GM23338 (cell line): ENCODE results near the gene SLC28A1. TPM values are rescaled to one million over a fixed set of nuclear protein-coding genes. Genes with fewer than 3 reads are reported as not detected.
"Not testable (repeated sequence)": the region's sequence is repeated elsewhere in the genome, so short reads cannot be mapped to it uniquely, and the experiment has no call there.

Source experiments
- ATAC-seq: fragments of 200-7000 bp; cut with Tn5 transposase; 3 replicates; pipeline ENCODE4 v1.9.1; 2020
- DNase-seq: peaks from one replicate; pipeline ENCODE4 v3.0.0-alpha.2; 2015; ENCODE audit warnings: low spot score
- H2AFZ ChIP-seq: fragments of 200-600 bp; sonication (generic); 2 replicates; pipeline ENCODE4 v1.8.0; 2016; ENCODE audit warnings: antibody characterized with exemption, mild to moderate bottlenecking, moderate library complexity
- H3F3A ChIP-seq: fragments of 200-600 bp; sonication (generic); replicated peaks from 2 replicates; pipeline ENCODE4 v1.8.0; 2017; ENCODE audit warnings: antibody characterized with exemption, mixed run types, low read depth
- H3K27ac ChIP-seq: fragments of 200-600 bp; sonication (generic); 2 replicates; pipeline ENCODE4 v1.6.1; 2016; ENCODE audit warnings: low read depth
- H3K27me3 ChIP-seq: fragments of 200-600 bp; sonication (generic); 2 replicates; pipeline ENCODE4 v1.8.0; 2016; ENCODE audit warnings: mild to moderate bottlenecking, mixed run types, moderate library complexity; ENCODE audit not compliant: insufficient read depth
- H3K36me3 ChIP-seq: fragments of 200-600 bp; sonication (generic); 2 replicates; pipeline ENCODE4 v1.8.0; 2016; ENCODE audit warnings: mild to moderate bottlenecking; ENCODE audit not compliant: insufficient read depth
- H3K4me1 ChIP-seq: fragments of 200-600 bp; sonication (generic); 2 replicates; pipeline ENCODE4 v1.8.0; 2016; ENCODE audit warnings: mild to moderate bottlenecking, moderate library complexity; ENCODE audit not compliant: insufficient read depth
- H3K4me2 ChIP-seq: fragments of 200-600 bp; sonication (generic); 2 replicates; pipeline ENCODE4 v1.7.1; 2017; ENCODE audit warnings: mixed run types
- H3K4me3 ChIP-seq: fragments of 200-600 bp; sonication (generic); 2 replicates; pipeline ENCODE4 v1.6.1; 2016; ENCODE audit warnings: mixed run types
- H3K79me2 ChIP-seq: fragments of 200-600 bp; sonication (generic); replicated peaks from 2 replicates; pipeline ENCODE4 v1.8.0; 2017; ENCODE audit warnings: mild to moderate bottlenecking; ENCODE audit not compliant: insufficient read depth
- H3K9me2 ChIP-seq: fragments of 200-600 bp; sonication (generic); 2 replicates; pipeline ENCODE4 v1.8.0; 2017; ENCODE audit not compliant: insufficient read depth
- H4K20me1 ChIP-seq: fragments of 200-600 bp; sonication (generic); replicated peaks from 2 replicates; pipeline ENCODE4 v1.8.0; 2017; ENCODE audit warnings: mild to moderate bottlenecking; ENCODE audit not compliant: insufficient read depth
- H3K27ac Mint-ChIP-seq: 2 replicates; pipeline ENCODE4 v1.8.0; 2020; ENCODE audit warnings: inconsistent platforms, mild to moderate bottlenecking, moderate library complexity, mixed read lengths
- H3K27me3 Mint-ChIP-seq: 3 replicates; pipeline ENCODE4 v1.8.0; 2022; ENCODE audit warnings: low read depth, mild to moderate bottlenecking, moderate library complexity, mixed read lengths, inconsistent platforms; ENCODE audit not compliant: insufficient read depth, poor library complexity
- H3K36me3 Mint-ChIP-seq: 3 replicates; pipeline ENCODE4 v1.8.0; 2021; ENCODE audit warnings: low read depth, mild to moderate bottlenecking, inconsistent platforms, moderate library complexity, mixed read lengths
- H3K4me1 Mint-ChIP-seq: 3 replicates; pipeline ENCODE4 v1.8.0; 2020; ENCODE audit warnings: mild to moderate bottlenecking, inconsistent platforms, mixed read lengths
- H3K4me3 Mint-ChIP-seq: 3 replicates; pipeline ENCODE4 v1.8.0; 2021; ENCODE audit warnings: moderate library complexity, mild to moderate bottlenecking, inconsistent platforms, mixed read lengths
- H3K9me3 Mint-ChIP-seq: 3 replicates; pipeline ENCODE4 v1.8.0; 2020; ENCODE audit warnings: moderate library complexity, mild to moderate bottlenecking, inconsistent platforms, mixed read lengths
- EZH2 ChIP-seq: fragments of 200-600 bp; sonication (generic); IDR thresholded peaks from one replicate; pipeline ENCODE4 v1.8.0; 2017; ENCODE audit warnings: antibody characterized with exemption, mild to moderate bottlenecking, low read depth; ENCODE audit not compliant: unreplicated experiment
- STAT1 ChIP-seq: IDR thresholded peaks from one replicate; pipeline ENCODE4 v1.6.1; 2016; ENCODE audit warnings: antibody characterized with exemption; ENCODE audit not compliant: unreplicated experiment
- ZNF331 ChIP-seq: fragments of 250-450 bp; sonication (Bioruptor Pico); IDR thresholded peaks from 2 replicates; pipeline ENCODE4 v1.5.0; 2020; ENCODE audit warnings: low read depth, mild to moderate bottlenecking, moderate library complexity
- polyA plus RNA-seq: library from polyadenylated mRNA; unstranded; fragments of >200 nt; fragmentation: Nextera tagmentation; extraction: Ambion mirVana; gene quantifications from 2 replicates; pipeline ENCODE4 v1.2.1, GENCODE V29; 2016
- total RNA-seq: library from RNA; depleted of rRNA; stranded (reverse); fragments of >200 nt; shearing (Covaris generic); gene quantifications from 2 replicates; pipeline ENCODE4 v1.2.3, GENCODE V29; 2014
- TF ChIP-seq, protein P1 (sequence below): fragments of 250-450 bp; sonication (Bioruptor Pico); IDR thresholded peaks from 2 replicates; pipeline ENCODE4 v1.5.0; 2020; ENCODE audit warnings: mild to moderate bottlenecking, moderate library complexity

Gene SLC28A1
- total and polyA plus RNA-seq, 2 experiments from 2014 or later: not detected

DNA sequence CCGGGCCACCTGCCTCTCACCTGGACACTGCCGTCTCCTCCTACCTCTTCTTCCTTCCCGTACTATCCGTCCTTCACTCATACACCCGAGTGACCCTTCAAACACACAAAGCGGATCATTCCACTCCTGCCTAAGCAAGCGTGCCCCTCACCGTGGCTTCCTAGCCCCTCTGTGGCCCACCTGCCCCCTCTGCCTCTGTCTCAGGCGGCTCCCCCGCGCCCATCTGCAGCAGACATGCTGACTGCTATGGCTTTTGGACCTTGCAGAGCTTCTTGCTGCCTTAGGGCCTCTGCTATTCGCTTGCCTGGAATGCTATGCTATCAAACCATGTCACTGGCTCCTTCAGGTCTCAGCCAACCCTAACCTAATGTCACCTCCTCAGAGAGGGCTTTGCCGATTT, 38.1 kb downstream of the SLC28A1 start (continued):
- TF ChIP-seq EZH2: no peak
- no peak for TF ChIP-seq STAT1
- TF ChIP-seq ZNF331 (CRISPR knock-in tag): no peak

DNA sequence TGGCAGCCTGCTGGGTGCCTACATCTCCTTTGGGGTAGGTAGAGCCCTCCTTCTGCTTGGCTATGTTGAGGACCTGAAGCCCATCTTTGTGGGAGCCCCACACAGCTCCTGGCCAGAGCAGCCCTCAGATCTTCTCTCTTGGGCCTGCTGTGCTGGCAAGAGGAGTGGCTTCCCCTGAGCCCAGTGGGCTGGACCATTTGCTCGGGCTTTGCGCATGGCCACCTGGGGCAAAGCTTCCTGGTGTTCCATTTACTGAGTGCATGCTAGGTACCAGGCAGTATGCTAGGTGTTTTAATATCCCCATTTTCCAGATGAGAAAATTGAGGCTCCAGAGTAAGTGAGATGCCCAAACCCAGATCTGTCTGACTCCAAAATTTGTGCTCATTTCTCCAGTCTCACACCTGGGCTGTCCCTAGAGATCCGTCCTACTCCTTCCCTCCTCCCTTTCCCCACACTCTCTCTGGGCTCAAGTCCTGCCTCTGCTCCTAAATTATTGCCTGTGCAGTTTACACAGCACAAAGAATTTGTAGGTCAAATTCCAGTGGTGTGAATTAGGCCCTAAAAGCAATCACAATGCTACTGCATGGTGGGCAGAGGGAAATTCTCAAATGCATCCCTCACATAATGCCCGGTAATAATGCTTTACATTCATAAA, 39.7 kb downstream of the SLC28A1 start:
- TF ChIP-seq, protein P1, sequence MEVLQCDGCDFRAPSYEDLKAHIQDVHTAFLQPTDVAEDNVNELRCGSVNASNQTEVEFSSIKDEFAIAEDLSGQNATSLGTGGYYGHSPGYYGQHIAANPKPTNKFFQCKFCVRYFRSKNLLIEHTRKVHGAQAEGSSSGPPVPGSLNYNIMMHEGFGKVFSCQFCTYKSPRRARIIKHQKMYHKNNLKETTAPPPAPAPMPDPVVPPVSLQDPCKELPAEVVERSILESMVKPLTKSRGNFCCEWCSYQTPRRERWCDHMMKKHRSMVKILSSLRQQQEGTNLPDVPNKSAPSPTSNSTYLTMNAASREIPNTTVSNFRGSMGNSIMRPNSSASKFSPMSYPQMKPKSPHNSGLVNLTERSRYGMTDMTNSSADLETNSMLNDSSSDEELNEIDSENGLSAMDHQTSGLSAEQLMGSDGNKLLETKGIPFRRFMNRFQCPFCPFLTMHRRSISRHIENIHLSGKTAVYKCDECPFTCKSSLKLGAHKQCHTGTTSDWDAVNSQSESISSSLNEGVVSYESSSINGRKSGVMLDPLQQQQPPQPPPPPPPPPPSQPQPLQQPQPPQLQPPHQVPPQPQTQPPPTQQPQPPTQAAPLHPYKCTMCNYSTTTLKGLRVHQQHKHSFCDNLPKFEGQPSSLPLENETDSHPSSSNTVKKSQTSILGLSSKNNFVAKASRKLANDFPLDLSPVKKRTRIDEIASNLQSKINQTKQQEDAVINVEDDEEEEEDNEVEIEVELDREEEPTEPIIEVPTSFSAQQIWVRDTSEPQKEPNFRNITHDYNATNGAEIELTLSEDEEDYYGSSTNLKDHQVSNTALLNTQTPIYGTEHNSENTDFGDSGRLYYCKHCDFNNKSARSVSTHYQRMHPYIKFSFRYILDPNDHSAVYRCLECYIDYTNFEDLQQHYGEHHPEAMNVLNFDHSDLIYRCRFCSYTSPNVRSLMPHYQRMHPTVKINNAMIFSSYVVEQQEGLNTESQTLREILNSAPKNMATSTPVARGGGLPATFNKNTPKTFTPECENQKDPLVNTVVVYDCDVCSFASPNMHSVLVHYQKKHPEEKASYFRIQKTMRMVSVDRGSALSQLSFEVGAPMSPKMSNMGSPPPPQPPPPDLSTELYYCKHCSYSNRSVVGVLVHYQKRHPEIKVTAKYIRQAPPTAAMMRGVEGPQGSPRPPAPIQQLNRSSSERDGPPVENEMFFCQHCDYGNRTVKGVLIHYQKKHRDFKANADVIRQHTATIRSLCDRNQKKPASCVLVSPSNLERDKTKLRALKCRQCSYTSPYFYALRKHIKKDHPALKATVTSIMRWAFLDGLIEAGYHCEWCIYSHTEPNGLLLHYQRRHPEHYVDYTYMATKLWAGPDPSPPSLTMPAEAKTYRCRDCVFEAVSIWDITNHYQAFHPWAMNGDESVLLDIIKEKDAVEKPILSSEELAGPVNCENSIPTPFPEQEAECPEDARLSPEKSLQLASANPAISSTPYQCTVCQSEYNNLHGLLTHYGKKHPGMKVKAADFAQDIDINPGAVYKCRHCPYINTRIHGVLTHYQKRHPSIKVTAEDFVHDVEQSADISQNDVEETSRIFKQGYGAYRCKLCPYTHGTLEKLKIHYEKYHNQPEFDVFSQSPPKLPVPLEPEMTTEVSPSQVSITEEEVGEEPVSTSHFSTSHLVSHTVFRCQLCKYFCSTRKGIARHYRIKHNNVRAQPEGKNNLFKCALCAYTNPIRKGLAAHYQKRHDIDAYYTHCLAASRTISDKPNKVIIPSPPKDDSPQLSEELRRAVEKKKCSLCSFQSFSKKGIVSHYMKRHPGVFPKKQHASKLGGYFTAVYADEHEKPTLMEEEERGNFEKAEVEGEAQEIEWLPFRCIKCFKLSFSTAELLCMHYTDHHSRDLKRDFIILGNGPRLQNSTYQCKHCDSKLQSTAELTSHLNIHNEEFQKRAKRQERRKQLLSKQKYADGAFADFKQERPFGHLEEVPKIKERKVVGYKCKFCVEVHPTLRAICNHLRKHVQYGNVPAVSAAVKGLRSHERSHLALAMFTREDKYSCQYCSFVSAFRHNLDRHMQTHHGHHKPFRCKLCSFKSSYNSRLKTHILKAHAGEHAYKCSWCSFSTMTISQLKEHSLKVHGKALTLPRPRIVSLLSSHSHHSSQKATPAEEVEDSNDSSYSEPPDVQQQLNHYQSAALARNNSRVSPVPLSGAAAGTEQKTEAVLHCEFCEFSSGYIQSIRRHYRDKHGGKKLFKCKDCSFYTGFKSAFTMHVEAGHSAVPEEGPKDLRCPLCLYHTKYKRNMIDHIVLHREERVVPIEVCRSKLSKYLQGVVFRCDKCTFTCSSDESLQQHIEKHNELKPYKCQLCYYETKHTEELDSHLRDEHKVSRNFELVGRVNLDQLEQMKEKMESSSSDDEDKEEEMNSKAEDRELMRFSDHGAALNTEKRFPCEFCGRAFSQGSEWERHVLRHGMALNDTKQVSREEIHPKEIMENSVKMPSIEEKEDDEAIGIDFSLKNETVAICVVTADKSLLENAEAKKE (CRISPR knock-in tag): no peak
- no peak overlapping the region for H3K4me2 ChIP-seq
- Mint-ChIP-seq H3K27me3 (peaks cover 2% of the 10 kb centered on the region), H3K36me3 (no peaks in the 10 kb centered on the region), H3K9me3 (no peaks in the 10 kb centered on the region), H3K27ac (no peak overlapping the region), H3K4me3 (no peak overlapping the region), H3K4me1 (peaks cover 12% of the 10 kb centered on the region)
- no peak overlapping the region for H2AFZ ChIP-seq
- no peaks in the 10 kb centered on the region; the same call in 1 of the 2 replicates for H3K4me1 ChIP-seq
- no peaks in the 10 kb centered on the region for H3F3A ChIP-seq
- no peaks in the 10 kb centered on the region for H3K79me2 ChIP-seq
- no peaks in the 10 kb centered on the region for H3K9me2 ChIP-seq
- no peak overlapping the region for H3K27ac ChIP-seq
- H3K27me3 ChIP-seq: no peaks in the 10 kb centered on the region
- no peaks in the 10 kb centered on the region for H4K20me1 ChIP-seq
- H3K4me3 ChIP-seq: no peak overlapping the region
- H3K36me3 ChIP-seq: no peaks in the 10 kb centered on the region
- no peak for DNase-seq
- no peak for ATAC-seq

DNA sequence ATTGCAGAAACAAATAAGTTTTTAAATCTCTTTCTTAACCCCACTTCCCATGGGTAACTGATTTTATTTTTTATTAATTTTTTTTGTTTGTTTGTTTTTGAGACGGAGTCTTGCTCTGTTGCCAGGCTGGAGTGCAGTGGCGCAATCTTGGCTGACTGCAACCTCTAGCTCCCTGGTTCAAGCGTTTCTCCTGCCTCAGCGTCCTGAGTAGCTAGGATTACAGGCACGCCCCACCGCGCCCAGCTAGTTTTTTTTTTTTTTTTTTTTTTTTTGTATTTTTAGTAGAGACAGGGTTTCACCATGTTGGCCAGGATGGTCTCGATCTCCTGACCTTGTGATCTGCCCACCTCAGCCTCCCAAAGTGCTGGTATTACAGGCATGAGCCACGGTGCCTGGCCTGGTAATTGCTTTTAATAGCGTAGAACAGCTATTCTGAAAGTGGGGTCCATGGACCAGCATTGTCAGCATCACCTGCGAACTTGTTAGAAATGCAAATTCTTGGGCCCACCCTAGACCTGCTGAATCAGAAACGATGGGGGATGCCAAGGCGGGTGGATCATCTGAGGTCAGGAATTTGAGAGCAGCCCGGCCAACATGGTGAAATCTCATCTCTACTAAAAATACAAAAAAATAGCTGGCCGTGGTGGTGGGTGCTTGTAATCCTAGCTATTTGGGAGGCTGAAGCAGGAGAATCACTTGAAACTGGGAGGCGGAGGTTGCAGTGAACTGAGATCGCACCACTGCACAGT, 40.5 kb downstream of the SLC28A1 start:
- peaks cover 12% of the 10 kb centered on the region for H3K4me1 Mint-ChIP-seq
- not testable (repeated sequence) for ATAC-seq, H3K4me2 ChIP-seq, H3K36me3 ChIP-seq, H3K9me2 ChIP-seq, H3K27me3 ChIP-seq, DNase-seq, H3K4me3 Mint-ChIP-seq, H3K79me2 ChIP-seq, H2AFZ ChIP-seq, H3K4me1 ChIP-seq, H4K20me1 ChIP-seq, H3K27ac Mint-ChIP-seq, H3K4me3 ChIP-seq, H3F3A ChIP-seq, H3K27ac ChIP-seq, H3K36me3 Mint-ChIP-seq, H3K9me3 Mint-ChIP-seq, H3K27me3 Mint-ChIP-seq
